Activated CD8-positive, alpha-beta memory T cell treated with anti-CD3 and anti-CD28 coated beads, Interleukin-2, amount 50 U/mL, for 1 hour (primary cell): ENCODE data around the gene MAPK8IP3.

ENCODE experiments used
- DNase-seq: peaks from one replicate; pipeline ENCODE4 v3.0.0-alpha.2; 2020; ENCODE audit errors: extremely low read depth

Gene MAPK8IP3

DNA sequence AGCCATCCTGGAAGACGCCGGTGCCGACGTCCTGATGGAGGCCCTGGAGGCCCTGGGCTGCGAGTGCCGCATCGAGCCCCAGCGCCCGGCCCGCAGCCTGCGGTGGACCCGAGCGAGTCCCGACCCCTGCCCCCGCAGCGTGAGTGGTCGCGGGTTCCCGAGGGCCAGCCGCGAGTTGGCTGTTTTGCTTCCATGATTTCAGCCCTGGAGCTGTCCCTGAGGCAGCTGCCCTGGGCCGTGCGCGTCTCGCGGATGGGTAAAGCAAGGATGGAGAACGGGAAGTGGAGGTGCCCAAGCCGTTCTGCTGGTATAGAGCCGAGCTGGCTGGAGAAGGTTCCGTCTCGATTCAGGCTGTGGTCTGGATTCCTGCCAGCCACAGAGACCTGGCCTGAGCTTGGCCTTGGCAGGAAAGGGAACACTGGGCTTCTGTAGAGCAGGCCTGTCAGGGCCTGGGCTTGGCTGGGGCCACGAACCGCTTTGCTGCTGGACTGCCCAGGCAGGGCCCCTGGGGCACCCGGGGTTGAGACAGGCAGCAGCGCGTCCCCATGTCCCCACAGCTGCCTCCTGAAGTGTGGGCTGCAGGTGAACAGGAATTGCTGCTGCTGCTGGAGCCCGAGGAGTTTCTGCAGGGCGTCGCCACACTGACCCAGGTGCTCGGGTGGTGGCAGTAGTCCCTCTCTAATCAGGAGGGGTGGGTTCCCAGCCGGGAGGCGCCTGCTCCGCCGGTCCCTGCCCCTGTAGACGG lies 67.9 kb downstream of the MAPK8IP3 start:
- no peak for DNase-seq

GRCh38 chr16:1774448-1774780 lies 68.4 kb downstream of the MAPK8IP3 start:
- DNase-seq: no peak

- no peak for DNase-seq
Measured at GRCh38 chr16:1775006-1775845, 69.2 kb downstream of the MAPK8IP3 start.

GRCh38 chr16:1775846-1776671 lies 70.1 kb downstream of the MAPK8IP3 start:
- DNase-seq: no peak

DNA sequence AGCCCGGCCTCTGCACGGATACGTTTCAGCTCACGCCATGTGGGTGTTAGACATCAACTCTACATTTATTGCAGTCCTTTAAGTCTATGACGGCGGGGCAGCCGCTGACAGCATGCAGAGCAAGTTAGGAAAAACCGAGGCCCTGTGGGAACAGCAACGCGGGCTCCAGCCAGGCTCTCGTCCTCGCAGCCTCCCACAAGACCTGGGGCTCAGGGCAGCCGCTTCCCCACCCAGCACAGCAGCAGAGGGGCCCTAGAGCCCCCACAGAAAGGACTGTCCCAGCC lies 70.6 kb downstream of the MAPK8IP3 start:
- no peak for DNase-seq

DNA sequence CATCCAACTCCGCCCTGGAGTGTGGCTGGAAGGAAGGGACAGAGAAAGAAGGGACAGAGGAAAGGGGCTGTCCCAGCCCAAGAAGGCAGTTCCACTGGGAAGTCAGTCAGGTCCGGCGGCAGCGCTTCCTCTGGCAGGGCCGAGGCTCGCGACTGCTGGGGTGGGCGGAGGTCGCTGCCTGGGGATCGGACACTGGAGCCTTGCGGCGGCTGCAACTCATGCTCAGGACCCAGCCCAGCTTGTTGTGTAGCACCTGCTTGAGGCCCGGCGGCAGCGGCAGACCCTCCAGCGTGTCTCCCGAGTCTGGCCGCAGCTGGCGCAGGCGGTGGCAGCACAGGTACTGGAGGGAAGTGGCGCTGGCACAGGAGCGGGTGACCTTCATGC lies 71.0 kb downstream of the MAPK8IP3 start:
- no peak for DNase-seq

- DNase-seq: no peak
Measured at GRCh38 chr16:1777375-1778199, 71.6 kb downstream of the MAPK8IP3 start.

GRCh38 chr16:1778200-1779179 lies 72.5 kb downstream of the MAPK8IP3 start:
- no peak for DNase-seq

- no peak for DNase-seq
Measured at GRCh38 chr16:1779234-1779701, 73.3 kb downstream of the MAPK8IP3 start.

DNA sequence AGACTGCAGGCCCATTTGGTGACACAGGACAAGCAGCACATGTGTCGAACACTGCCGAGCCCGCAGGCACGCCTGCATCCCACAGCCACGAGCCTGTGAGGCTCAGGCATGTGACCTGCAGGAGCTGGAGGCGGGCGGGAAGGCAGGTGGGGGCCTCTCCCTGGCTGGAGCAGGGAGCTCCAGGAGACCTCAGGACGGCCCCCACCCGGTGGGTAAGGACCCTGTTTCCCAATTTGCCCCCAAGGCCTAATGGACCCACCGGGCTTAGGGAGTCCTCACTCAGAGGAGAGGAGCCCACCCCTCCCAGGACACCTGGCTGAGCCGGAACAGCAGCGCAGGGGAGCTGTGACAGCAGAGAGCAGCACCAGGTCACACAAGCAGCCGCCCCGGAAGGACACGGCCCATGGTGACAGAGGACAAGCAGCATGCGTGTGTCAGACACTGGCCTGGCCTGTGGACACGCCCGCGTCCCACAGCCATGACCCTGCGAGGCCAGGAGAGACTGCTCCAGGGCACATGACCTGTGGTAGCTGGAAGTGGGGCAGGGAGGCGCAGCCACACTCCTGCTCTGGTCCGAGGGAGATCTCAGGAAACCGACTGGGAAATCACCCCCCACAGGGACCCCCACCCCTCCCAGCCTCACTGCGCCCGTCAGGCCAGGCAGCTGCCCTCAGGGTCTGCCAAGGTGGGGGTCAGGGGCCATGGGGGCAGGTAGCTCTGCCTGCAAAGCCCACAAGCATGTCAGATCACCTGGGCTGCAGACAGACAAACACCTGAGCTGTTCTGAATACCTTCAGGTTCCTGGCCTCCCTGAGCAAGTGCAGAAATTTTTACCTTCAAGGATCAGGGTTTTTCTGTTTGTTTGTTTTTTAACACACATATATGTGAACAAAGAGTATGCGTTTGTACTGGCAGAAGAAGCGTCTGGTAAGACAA lies 74.0 kb downstream of the MAPK8IP3 start:
- DNase-seq: no peak

- no peak for DNase-seq
Measured at GRCh38 chr16:1780677-1781072, 74.7 kb downstream of the MAPK8IP3 start.

- no peak for DNase-seq
Measured at GRCh38 chr16:1781254-1781653, 75.3 kb downstream of the MAPK8IP3 start.

DNA sequence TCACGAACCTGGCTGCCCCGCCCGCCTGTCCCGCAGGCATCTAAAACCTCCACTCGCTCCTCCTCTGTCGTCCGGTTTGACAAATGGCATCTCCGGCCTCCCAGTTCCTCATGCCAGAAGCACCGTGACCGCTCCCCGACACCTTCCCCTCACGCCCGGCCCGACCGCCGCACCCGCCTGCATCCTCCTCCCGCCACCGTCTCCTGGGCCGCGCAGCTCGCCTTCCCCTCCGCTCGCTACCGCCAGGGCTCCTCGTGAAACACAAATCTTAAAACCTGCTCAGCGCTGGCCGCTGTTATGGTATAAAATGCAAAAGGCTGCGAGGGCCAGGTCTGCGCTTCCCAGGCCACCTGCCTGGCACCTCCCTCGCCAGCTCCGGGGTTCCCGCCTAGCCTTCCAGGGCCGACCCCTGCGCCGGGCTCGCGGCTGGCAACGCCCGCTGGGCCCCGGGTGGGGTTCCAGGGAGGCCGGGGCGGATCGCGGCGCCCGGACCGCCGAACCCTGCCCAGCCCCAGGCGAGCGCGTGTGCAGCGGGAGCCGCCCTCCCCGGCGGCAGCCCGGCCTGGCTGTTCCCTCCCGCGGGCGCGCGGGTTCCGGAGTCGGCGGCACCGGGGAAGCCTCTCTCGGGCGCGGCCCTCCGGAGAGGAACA lies 75.9 kb downstream of the MAPK8IP3 start:
- DNase-seq: no peak

- peak; percentile 96 for DNase-seq
Measured at GRCh38 chr16:1782408-1783264, 76.6 kb downstream of the MAPK8IP3 start, which contains the start of the genes NUBP2 and SPSB3. Gene NUBP2, plus strand, starts transcription at chr16:1782960. Its CDS starts 61 bp downstream, at chr16:1783021. Gene SPSB3, minus strand, starts transcription at chr16:1782571. Its CDS starts 1,088 bp downstream, at chr16:1781483.

GRCh38 chr16:1784977-1785845 lies 79.2 kb downstream of the MAPK8IP3 start:
- no peak for DNase-seq

- no peak for DNase-seq
Measured at GRCh38 chr16:1785846-1786170, 79.8 kb downstream of the MAPK8IP3 start.
